Measurements from ENCODE around the gene CCDC39. TPM values are rescaled to one million over a fixed set of nuclear protein-coding genes. Genes with fewer than 3 reads are reported as not detected.

The CCDC39 gene
- polyA plus RNA-seq, 1 of the 3 experiments (the other 2 are of a cell fraction) = not detected

DNA sequence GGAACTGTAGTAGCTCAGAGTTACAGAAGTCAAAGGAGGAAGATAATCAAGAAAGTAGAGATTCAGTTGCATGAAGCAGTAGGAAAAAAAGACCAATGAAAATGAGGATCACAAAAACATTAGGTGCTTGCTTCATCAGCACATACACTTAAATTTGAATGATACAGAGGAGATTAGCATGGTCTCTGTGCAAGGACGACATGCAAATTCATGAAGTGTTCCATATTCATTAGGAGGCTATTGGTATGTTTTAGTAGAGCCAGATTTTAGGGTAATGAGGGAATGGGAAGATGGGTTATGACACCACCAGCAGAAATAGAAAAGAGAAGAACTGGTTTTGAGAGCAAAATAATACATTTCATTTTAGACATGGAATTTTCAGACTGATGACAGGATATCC is 98.4 kb downstream of the CCDC39 start:
- CTCF ChIA-PET = interaction anchor here (0.7 kb wide), 1 partner anchor 1299 kb away, joined by 3 read pairs; no protein-coding TSS in a partner anchor
- no peak overlapping the region for H3K27ac ChIP-seq (ENCODE audit: low read depth in 2 of 2, low read length in 1 of 2)
- no peaks in the 10 kb centered on the region for H3K27me3 ChIP-seq (ENCODE audit: insufficient read depth)
- H3F3A ChIP-seq (replicated peaks; ENCODE audit: insufficient read depth) = no peaks in the 10 kb centered on the region
- no peaks in the 10 kb centered on the region for H3K9me3 ChIP-seq
- DNase-seq = no peak
- H3K4me1 ChIP-seq (ENCODE audit: control insufficient read depth in 1 of 2, insufficient read depth in 2 of 2, low read depth in 1 of 2, low read length in 1 of 2) = no peaks in the 10 kb centered on the region
- H3K9me2 ChIP-seq = no peaks in the 10 kb centered on the region
- POLR2A ChIA-PET = no interaction called here
- no peaks in the 10 kb centered on the region for H3K36me3 ChIP-seq (replicated peaks in 1 of 2; ENCODE audit: control insufficient read depth in 1 of 2, insufficient read depth in 2 of 2, low read length in 1 of 2)
- H3K79me2 ChIP-seq (ENCODE audit: insufficient read depth) = no peaks in the 10 kb centered on the region
- H2AFZ ChIP-seq (ENCODE audit: low read depth) = no peak overlapping the region
- no peak overlapping the region for H3K4me3 ChIP-seq (ENCODE audit: low read depth in 2 of 2, low read length in 1 of 2)
- 3% methylated on average over 1 of the region's 1 CpG for WGBS (ENCODE audit: low lambda C conversion rate)
- H3K9ac ChIP-seq = no peak overlapping the region
- TF ChIP-seq ELF1 (IDR thresholded peaks at IDR 0.05) = no peak
- no peak for TF ChIP-seq MXI1 (IDR thresholded peaks at IDR 0.05; ENCODE audit: low read depth, low read length)
- TF ChIP-seq YY1 (IDR thresholded peaks at IDR 0.05; ENCODE audit: low read depth) = no peak
- no peak for TF ChIP-seq FOXM1 (IDR thresholded peaks at IDR 0.05; ENCODE audit: low read depth)
- TF ChIP-seq GATA2 (CRISPR knock-in tag; IDR thresholded peaks at IDR 0.05) = no peak
- TF ChIP-seq, protein P1, sequence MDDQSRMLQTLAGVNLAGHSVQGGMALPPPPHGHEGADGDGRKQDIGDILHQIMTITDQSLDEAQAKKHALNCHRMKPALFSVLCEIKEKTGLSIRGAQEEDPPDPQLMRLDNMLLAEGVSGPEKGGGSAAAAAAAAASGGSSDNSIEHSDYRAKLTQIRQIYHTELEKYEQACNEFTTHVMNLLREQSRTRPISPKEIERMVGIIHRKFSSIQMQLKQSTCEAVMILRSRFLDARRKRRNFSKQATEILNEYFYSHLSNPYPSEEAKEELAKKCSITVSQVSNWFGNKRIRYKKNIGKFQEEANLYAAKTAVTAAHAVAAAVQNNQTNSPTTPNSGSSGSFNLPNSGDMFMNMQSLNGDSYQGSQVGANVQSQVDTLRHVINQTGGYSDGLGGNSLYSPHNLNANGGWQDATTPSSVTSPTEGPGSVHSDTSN (IDR thresholded peaks at IDR 0.05) = no peak
- TF ChIP-seq EP300 (IDR thresholded peaks at IDR 0.05; ENCODE audit: borderline replicate concordance in 1 of 2, low read depth in 1 of 2, low read length in 1 of 2) = no peak
- no peak for TF ChIP-seq SIN3A (IDR thresholded peaks at IDR 0.05; ENCODE audit: borderline replicate concordance, low read depth, low read length)
- TF ChIP-seq MEF2A (IDR thresholded peaks at IDR 0.05; ENCODE audit: borderline replicate concordance, low read depth) = no peak
- TF ChIP-seq RXRA (IDR thresholded peaks at IDR 0.05; ENCODE audit: borderline replicate concordance, low read depth) = no peak
- H4K20me1 ChIP-seq (ENCODE audit: insufficient read depth) = no peaks in the 10 kb centered on the region
- H3K4me2 ChIP-seq = no peak overlapping the region

- no peaks in the 10 kb centered on the region for H3K27me3 ChIP-seq (ENCODE audit: insufficient read depth)
- no peaks in the 10 kb centered on the region for H3F3A ChIP-seq (replicated peaks; ENCODE audit: insufficient read depth)
- H3K9me2 ChIP-seq = no peaks in the 10 kb centered on the region
- H3K27ac ChIP-seq (ENCODE audit: low read depth in 2 of 2, low read length in 1 of 2) = no peak overlapping the region
- no peak overlapping the region for H3K4me2 ChIP-seq
- CTCF ChIA-PET = no interaction called here
- H3K4me3 ChIP-seq (ENCODE audit: low read depth in 2 of 2, low read length in 1 of 2) = no peak overlapping the region
- POLR2A ChIA-PET = no interaction called here
- no peak for DNase-seq
- H3K9ac ChIP-seq = no peak overlapping the region
- no peak overlapping the region for H2AFZ ChIP-seq (ENCODE audit: low read depth)
- H4K20me1 ChIP-seq (ENCODE audit: insufficient read depth) = no peaks in the 10 kb centered on the region
- no peaks in the 10 kb centered on the region for H3K36me3 ChIP-seq (replicated peaks in 1 of 2; ENCODE audit: control insufficient read depth in 1 of 2, insufficient read depth in 2 of 2, low read length in 1 of 2)
- no peak for TF ChIP-seq JUND (IDR thresholded peaks at IDR 0.05)
- TF ChIP-seq, protein P2, sequence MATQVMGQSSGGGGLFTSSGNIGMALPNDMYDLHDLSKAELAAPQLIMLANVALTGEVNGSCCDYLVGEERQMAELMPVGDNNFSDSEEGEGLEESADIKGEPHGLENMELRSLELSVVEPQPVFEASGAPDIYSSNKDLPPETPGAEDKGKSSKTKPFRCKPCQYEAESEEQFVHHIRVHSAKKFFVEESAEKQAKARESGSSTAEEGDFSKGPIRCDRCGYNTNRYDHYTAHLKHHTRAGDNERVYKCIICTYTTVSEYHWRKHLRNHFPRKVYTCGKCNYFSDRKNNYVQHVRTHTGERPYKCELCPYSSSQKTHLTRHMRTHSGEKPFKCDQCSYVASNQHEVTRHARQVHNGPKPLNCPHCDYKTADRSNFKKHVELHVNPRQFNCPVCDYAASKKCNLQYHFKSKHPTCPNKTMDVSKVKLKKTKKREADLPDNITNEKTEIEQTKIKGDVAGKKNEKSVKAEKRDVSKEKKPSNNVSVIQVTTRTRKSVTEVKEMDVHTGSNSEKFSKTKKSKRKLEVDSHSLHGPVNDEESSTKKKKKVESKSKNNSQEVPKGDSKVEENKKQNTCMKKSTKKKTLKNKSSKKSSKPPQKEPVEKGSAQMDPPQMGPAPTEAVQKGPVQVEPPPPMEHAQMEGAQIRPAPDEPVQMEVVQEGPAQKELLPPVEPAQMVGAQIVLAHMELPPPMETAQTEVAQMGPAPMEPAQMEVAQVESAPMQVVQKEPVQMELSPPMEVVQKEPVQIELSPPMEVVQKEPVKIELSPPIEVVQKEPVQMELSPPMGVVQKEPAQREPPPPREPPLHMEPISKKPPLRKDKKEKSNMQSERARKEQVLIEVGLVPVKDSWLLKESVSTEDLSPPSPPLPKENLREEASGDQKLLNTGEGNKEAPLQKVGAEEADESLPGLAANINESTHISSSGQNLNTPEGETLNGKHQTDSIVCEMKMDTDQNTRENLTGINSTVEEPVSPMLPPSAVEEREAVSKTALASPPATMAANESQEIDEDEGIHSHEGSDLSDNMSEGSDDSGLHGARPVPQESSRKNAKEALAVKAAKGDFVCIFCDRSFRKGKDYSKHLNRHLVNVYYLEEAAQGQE (IDR thresholded peaks at IDR 0.05; ENCODE audit: low read depth, low read length) = no peak
- TF ChIP-seq SMC3 (IDR thresholded peaks at IDR 0.05; ENCODE audit: low read depth, low read length) = no peak
- no peak for TF ChIP-seq RCOR1 (IDR thresholded peaks at IDR 0.05; ENCODE audit: low read length)
- no peak for TF ChIP-seq POLR2AphosphoS5 (IDR thresholded peaks at IDR 0.05; ENCODE audit: low read depth, low read length)
- TF ChIP-seq RFX5 (IDR thresholded peaks at IDR 0.05; ENCODE audit: low read length) = no peak
- TF ChIP-seq, protein P1 (IDR thresholded peaks at IDR 0.05) = no peak
- TF ChIP-seq GABPA (IDR thresholded peaks at IDR 0.05; ENCODE audit: low read depth) = no peak
- no peak for TF ChIP-seq FOXJ3 (CRISPR knock-in tag; IDR thresholded peaks at IDR 0.05)
- TF ChIP-seq MEF2A (IDR thresholded peaks at IDR 0.05; ENCODE audit: borderline replicate concordance, low read depth) = no peak
- no peak for TF ChIP-seq FOSL2 (IDR thresholded peaks at IDR 0.05; ENCODE audit: borderline replicate concordance, low read depth)
- TF ChIP-seq SIN3A (IDR thresholded peaks at IDR 0.05; ENCODE audit: borderline replicate concordance, low read depth, low read length) = no peak
- 38% methylated on average over 3 of the region's 3 CpGs for whole genome bisulfite sequencing (ENCODE audit: low lambda C conversion rate)
- H3K4me1 ChIP-seq (ENCODE audit: control insufficient read depth in 1 of 2, insufficient read depth in 2 of 2, low read depth in 1 of 2, low read length in 1 of 2) = no peaks in the 10 kb centered on the region
- no peaks in the 10 kb centered on the region for H3K9me3 ChIP-seq
- no peaks in the 10 kb centered on the region for H3K79me2 ChIP-seq (ENCODE audit: insufficient read depth)
Observed at GRCh38 chr3:180575571-180575970, 103.7 kb downstream of the CCDC39 start.
